ENCODE data around the gene ASCC1. TPM values are rescaled to one million over a fixed set of nuclear protein-coding genes. Genes with fewer than 3 reads are reported as not detected.

ASCC1 gene
- total RNA-seq, 1 donor from 2014 or later, result 33.9 TPM

- H3K36me3 ChIP-seq (ENCODE audit: insufficient read depth, low read length), result no peaks in the 10 kb centered on the region
- FAIRE-seq (no peak), DNase-seq (ENCODE audit: low read depth) (no peak)
- H2AFZ ChIP-seq (ENCODE audit: low read depth, low read length), result no peak overlapping the region
- no peaks in the 10 kb centered on the region for H3K9me3 ChIP-seq (ENCODE audit: insufficient read depth, low read depth, low read length)
- no peak overlapping the region for H3K9ac ChIP-seq (ENCODE audit: low read length)
- Mint-ChIP-seq H3K27me3 (ENCODE audit: low read depth, unreplicated experiment) (no peaks in the 10 kb centered on the region), H3K4me1 (ENCODE audit: low read depth, unreplicated experiment) (peaks cover 19% of the 10 kb centered on the region), H3K36me3 (ENCODE audit: low read depth, unreplicated experiment) (peaks cover 23% of the 10 kb centered on the region), H3K9me3 (ENCODE audit: unreplicated experiment) (peaks cover 1% of the 10 kb centered on the region), H3K27ac (ENCODE audit: unreplicated experiment) (no peak overlapping the region), H3K4me3 (ENCODE audit: unreplicated experiment) (no peak overlapping the region)
- H3K4me2 ChIP-seq (ENCODE audit: low read length), result no peak overlapping the region
- peaks cover 9% of the 10 kb centered on the region for H3K4me1 ChIP-seq (ENCODE audit: insufficient read depth, low read length)
- peaks cover 8% of the 10 kb centered on the region for H4K20me1 ChIP-seq (ENCODE audit: insufficient read depth, low read length)
- no peak overlapping the region for H3K27ac ChIP-seq (ENCODE audit: low read depth, low read length)
- no peak overlapping the region for H3K4me3 ChIP-seq (ENCODE audit: insufficient read depth, low read depth, low read length)
- no peak for TF ChIP-seq EZH2 (IDR thresholded peaks at IDR 0.05; ENCODE audit: insufficient read depth, low read length)
- TF ChIP-seq, protein P1, sequence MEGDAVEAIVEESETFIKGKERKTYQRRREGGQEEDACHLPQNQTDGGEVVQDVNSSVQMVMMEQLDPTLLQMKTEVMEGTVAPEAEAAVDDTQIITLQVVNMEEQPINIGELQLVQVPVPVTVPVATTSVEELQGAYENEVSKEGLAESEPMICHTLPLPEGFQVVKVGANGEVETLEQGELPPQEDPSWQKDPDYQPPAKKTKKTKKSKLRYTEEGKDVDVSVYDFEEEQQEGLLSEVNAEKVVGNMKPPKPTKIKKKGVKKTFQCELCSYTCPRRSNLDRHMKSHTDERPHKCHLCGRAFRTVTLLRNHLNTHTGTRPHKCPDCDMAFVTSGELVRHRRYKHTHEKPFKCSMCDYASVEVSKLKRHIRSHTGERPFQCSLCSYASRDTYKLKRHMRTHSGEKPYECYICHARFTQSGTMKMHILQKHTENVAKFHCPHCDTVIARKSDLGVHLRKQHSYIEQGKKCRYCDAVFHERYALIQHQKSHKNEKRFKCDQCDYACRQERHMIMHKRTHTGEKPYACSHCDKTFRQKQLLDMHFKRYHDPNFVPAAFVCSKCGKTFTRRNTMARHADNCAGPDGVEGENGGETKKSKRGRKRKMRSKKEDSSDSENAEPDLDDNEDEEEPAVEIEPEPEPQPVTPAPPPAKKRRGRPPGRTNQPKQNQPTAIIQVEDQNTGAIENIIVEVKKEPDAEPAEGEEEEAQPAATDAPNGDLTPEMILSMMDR (IDR thresholded peaks at IDR 0.05; ENCODE audit: insufficient read depth, low read depth, low read length), result no peak
- H3K79me2 ChIP-seq (ENCODE audit: insufficient read depth, low read length), result no peaks in the 10 kb centered on the region
- H3K27me3 ChIP-seq (ENCODE audit: insufficient read depth, low read length), result no peaks in the 10 kb centered on the region
Measured at GRCh38 chr10:72134785-72135767, 81.0 kb downstream of the ASCC1 start.

DNA sequence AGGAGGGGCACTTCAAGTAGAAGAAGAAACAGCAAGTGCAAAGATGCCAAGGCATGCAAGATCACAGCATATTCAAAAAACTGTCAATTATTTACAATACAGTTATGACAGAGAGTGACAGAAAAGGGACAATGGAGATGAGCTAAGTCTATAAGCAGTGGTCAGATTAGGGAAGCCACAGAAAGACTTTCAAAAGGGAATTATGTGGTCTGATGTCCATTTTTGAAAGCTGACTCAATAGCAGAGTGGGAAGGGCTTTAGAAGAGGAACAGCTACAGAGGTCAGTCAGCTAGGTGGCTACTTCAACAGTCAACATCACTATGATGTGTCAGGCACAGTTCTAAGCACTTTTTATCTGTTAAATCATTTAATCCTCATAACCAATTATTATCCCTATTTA is 82.6 kb downstream of the ASCC1 start:
- H3K27me3 Mint-ChIP-seq (ENCODE audit: low read depth, unreplicated experiment), result no peaks in the 10 kb centered on the region
- peak overlapping the region; percentile 2 for H3K4me2 ChIP-seq (ENCODE audit: low read length)
- H3K9me3 ChIP-seq (ENCODE audit: insufficient read depth, low read depth, low read length), result no peaks in the 10 kb centered on the region
- no peaks in the 10 kb centered on the region for H3K79me2 ChIP-seq (ENCODE audit: insufficient read depth, low read length)
- H3K27ac ChIP-seq (ENCODE audit: low read depth, low read length), result no peak overlapping the region
- peaks cover 9% of the 10 kb centered on the region for H3K4me1 ChIP-seq (ENCODE audit: insufficient read depth, low read length)
- H3K27me3 ChIP-seq (ENCODE audit: insufficient read depth, low read length), result no peaks in the 10 kb centered on the region
- H3K36me3 Mint-ChIP-seq (ENCODE audit: low read depth, unreplicated experiment), result peaks cover 26% of the 10 kb centered on the region
- H3K4me3 ChIP-seq (ENCODE audit: insufficient read depth, low read depth, low read length), result no peak overlapping the region
- DNase-seq (ENCODE audit: low read depth) (peak; percentile 78), FAIRE-seq (peak; percentile 63)
- peaks cover 8% of the 10 kb centered on the region for H4K20me1 ChIP-seq (ENCODE audit: insufficient read depth, low read length)
- H3K9me3 Mint-ChIP-seq (ENCODE audit: unreplicated experiment), result peaks cover 1% of the 10 kb centered on the region
- no peak overlapping the region for H3K4me3 Mint-ChIP-seq (ENCODE audit: unreplicated experiment)
- no peaks in the 10 kb centered on the region for H3K36me3 ChIP-seq (ENCODE audit: insufficient read depth, low read length)
- TF ChIP-seq EZH2 (IDR thresholded peaks at IDR 0.05; ENCODE audit: insufficient read depth, low read length), result no peak
- peaks cover 15% of the 10 kb centered on the region for H3K4me1 Mint-ChIP-seq (ENCODE audit: low read depth, unreplicated experiment)
- H3K9ac ChIP-seq (ENCODE audit: low read length), result no peak overlapping the region
- no peak overlapping the region for H2AFZ ChIP-seq (ENCODE audit: low read depth, low read length)
- no peak overlapping the region for H3K27ac Mint-ChIP-seq (ENCODE audit: unreplicated experiment)

DNA sequence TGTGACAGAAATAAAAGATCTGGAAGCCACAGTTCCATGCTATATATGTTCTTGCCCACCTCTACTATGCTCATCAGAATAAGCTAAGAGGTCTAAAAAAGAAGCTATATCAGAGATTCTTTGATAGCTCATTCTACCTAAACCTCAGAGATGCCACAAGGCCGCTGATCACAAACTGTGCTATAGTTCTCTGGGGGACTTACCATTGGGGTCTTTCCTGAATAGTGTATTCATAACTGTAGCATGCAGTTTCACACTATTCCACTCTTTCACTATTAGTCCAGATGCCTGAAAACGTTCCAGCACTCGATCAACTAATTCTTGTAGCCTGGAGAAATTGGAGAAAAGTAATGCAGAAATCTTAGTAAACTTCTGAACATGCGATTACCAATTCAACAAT is 83.2 kb downstream of the ASCC1 start:
- no peaks in the 10 kb centered on the region for H3K27me3 Mint-ChIP-seq (ENCODE audit: low read depth, unreplicated experiment)
- H3K4me1 Mint-ChIP-seq (ENCODE audit: low read depth, unreplicated experiment), result peaks cover 15% of the 10 kb centered on the region
- no peak for DNase-seq (ENCODE audit: low read depth)
- no peaks in the 10 kb centered on the region for H3K79me2 ChIP-seq (ENCODE audit: insufficient read depth, low read length)
- no peaks in the 10 kb centered on the region for H3K27me3 ChIP-seq (ENCODE audit: insufficient read depth, low read length)
- no peak overlapping the region for H2AFZ ChIP-seq (ENCODE audit: low read depth, low read length)
- H3K36me3 Mint-ChIP-seq (ENCODE audit: low read depth, unreplicated experiment), result peaks cover 26% of the 10 kb centered on the region
- H3K4me3 Mint-ChIP-seq (ENCODE audit: unreplicated experiment), result no peak overlapping the region
- H3K27ac ChIP-seq (ENCODE audit: low read depth, low read length), result no peak overlapping the region
- H3K9me3 Mint-ChIP-seq (ENCODE audit: unreplicated experiment), result peaks cover 1% of the 10 kb centered on the region
- no peak overlapping the region for H3K27ac Mint-ChIP-seq (ENCODE audit: unreplicated experiment)
- no peak overlapping the region for H3K4me2 ChIP-seq (ENCODE audit: low read length)
- H3K4me1 ChIP-seq (ENCODE audit: insufficient read depth, low read length), result peaks cover 9% of the 10 kb centered on the region
- H3K4me3 ChIP-seq (ENCODE audit: insufficient read depth, low read depth, low read length), result no peak overlapping the region
- no peaks in the 10 kb centered on the region for H3K36me3 ChIP-seq (ENCODE audit: insufficient read depth, low read length)
- H4K20me1 ChIP-seq (ENCODE audit: insufficient read depth, low read length), result peaks cover 8% of the 10 kb centered on the region
- no peak for FAIRE-seq
- TF ChIP-seq, protein P1 (IDR thresholded peaks at IDR 0.05; ENCODE audit: insufficient read depth, low read depth, low read length), result no peak
- no peak for TF ChIP-seq EZH2 (IDR thresholded peaks at IDR 0.05; ENCODE audit: insufficient read depth, low read length)
- no peak overlapping the region for H3K9ac ChIP-seq (ENCODE audit: low read length)
- no peaks in the 10 kb centered on the region for H3K9me3 ChIP-seq (ENCODE audit: insufficient read depth, low read depth, low read length)
